Ecto neural progenitor cell (in vitro differentiated cells): ENCODE measurements around the gene ARL15.

Experiments
- DNase-seq: peaks from one replicate; pipeline ENCODE4 v3.0.0-alpha.2; 2018; ENCODE audit warnings: low spot score

Gene ARL15

GRCh38 chr5:54313311-54314270, 3.2 kb upstream of the ARL15 start:
- DNase-seq, result no peak

DNA sequence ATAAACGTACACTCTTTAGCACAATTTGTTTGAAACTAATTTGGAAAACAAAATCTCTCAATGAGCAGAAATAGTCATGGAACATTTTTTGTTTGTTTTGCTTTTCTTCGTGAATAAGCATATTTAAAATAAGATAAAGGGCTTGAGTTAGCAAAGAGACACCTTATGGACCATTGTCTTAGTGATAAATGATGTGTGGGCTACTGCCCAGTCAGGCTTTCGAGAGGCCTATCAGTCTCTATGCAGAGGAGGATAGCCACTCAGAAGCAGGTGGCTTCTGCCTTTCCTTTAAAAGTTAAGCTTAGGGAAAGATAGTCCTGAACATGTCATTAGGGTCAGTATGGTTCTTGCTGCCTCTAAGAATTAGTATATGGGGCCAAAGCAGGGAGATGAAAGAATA, 2.1 kb upstream of the ARL15 start:
- no peak for DNase-seq

DNA sequence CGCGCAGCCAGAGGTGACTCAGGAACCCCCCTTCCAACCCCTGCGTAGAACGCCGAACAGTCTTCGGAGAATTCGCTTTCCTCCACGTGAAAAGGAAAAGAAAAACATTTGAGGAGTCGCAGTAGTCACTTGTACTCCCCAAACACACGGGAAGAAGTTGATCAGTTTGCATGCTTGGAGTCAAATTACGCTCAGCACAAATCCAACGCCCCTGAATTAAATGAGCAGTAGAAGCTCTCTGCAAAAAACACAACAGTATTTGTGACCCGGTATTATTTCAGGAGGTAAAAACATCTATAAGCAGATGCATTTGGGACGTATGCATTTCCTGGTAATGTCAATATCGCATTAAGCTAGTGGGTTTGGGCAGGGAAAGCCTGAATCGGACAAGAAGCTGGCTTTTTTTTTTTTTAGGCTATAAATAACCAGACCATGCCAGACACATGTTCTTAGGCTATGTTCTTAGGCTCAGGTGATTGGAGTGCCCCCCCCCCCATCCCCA, 854 bp upstream of the ARL15 start:
- DNase-seq, result no peak

GRCh38 chr5:54309691-54310432, 511 bp downstream of the ARL15 start:
- DNase-seq, result peak; percentile 52

GRCh38 chr5:54309276-54309675, 1.1 kb downstream of the ARL15 start:
- DNase-seq, result no peak

DNA sequence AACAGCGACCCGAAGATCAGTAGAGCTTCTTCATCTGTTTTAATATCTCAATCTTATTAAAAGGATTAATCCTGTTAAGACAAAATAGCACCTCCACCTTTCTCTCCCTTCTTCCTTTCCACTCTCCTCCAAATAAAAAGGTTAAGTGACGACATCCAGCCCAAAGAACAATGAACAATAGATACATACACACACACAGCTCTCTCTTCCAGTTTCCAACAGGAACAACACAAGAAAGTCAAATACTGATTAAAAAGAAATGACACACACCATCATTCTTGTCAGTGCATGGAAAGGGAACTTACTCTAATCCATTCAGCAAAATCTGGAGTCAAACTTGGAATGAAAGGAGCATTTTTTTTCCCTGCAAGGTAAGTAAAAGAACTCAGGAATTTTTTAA, 2.8 kb downstream of the ARL15 start:
- no peak for DNase-seq

DNA sequence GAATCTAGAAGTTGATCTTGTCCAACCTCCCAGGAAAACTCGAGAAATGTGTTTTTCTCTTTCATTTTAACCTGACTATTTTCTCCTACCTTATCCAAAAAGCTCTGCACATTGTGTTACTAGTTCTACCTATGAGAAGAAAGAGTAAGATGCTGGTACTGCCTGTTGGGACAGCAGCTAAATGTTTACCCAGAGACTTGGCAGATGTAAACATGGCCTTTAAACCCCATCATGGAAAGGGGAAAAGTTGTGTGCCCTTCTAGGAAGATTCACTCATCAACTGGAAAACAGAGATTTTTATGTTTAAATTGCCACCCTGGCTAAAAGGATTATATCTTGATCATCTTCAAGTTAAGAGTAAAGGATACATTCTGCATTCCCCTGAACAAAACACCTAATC, 3.5 kb downstream of the ARL15 start:
- no peak for DNase-seq

DNA sequence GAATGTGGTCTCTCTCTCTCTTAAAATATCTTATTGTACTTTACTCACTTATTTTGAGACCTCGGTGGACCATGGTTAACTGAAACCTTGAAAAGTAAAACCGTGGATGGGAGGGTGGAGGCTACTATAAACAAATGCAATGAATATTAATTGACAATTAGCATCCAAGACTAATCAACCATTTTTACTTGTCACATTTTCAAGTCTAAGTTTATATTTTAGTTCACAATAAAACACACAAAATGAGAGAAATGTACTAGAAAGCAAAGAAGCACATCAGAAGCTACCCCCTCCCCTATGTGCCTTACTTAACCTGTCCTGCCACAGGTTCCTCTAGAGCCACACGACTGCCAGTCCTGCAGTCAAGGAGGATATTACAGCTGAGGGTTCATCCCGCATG, 4.6 kb downstream of the ARL15 start:
- no peak for DNase-seq

GRCh38 chr5:54304040-54304439, 6.3 kb downstream of the ARL15 start:
- no peak for DNase-seq

GRCh38 chr5:54302267-54302687, 8.1 kb downstream of the ARL15 start:
- DNase-seq, result no peak

DNA sequence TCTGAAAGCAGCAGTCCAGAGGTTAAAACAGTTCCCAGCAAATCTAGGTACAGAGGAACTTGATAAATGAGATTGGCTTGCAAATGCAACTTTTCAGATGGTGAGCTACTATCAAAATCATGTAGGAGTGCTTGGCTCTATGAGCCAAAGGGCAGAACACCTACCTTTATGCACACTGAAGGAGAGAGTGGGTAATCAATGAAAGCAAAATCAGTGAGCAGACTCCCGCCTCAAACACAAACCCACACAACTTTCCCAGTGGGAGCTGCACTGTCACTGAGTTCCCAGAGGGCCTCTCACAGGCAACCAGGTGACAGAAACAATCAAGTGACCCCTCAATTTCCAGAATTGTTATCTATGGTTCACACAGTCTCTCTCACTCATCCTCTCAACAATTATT, 8.5 kb downstream of the ARL15 start:
- DNase-seq, result no peak

GRCh38 chr5:54301220-54301619, 9.2 kb downstream of the ARL15 start:
- DNase-seq, result no peak

- no peak for DNase-seq
These were observed 11.4 kb downstream of the ARL15 start for GRCh38 chr5:54298947-54299346.

GRCh38 chr5:54296386-54296785, 14.0 kb downstream of the ARL15 start:
- DNase-seq, result no peak

GRCh38 chr5:54295651-54296276, 14.6 kb downstream of the ARL15 start:
- DNase-seq, result no peak

DNA sequence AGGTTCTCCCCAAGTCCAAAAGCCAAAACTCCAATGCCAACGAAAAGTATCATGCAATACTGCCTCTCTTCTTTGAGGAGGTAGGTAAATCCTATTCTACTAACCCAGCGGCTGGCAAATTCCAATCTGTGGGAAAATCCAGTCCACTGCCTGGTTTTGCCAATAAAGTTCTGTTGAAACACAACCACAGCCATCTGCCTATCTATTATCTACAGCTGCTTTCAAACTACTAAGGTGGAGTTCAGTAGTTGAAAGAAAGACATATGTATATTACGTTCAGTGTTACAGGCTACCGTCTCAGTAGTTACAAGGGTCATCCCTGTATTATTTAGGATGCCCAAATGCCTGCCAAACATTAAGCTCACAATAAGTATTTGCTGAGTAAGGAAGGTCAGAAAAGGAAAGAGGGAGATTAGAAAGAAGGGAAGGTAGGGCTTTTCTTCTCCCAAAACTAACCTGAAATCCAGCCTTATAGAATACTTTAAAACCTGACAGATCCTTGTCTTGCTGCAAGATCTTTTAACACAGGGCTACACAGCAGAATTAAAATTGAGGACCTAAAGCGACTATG, 16.2 kb downstream of the ARL15 start:
- DNase-seq, result no peak

GRCh38 chr5:54292866-54293265, 17.5 kb downstream of the ARL15 start:
- no peak for DNase-seq

DNA sequence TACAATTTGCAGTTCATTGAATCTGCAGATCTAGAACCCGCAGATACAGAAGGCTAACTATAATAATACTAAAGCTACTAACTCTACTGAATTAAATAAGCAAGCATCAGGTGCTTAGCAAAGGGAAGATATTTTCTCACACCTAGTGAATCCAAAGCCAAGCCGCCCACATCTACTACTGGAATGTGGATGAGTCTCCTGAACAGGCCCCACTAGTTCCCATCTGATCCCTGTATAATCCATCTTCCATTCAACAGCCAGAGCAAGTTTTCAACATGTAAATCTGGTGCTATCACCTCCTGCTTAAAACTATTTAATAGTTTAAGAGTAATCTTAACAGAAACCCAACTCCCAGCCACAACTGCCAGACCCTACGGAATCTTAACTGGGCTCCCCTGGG, 18.9 kb downstream of the ARL15 start:
- no peak for DNase-seq

DNA sequence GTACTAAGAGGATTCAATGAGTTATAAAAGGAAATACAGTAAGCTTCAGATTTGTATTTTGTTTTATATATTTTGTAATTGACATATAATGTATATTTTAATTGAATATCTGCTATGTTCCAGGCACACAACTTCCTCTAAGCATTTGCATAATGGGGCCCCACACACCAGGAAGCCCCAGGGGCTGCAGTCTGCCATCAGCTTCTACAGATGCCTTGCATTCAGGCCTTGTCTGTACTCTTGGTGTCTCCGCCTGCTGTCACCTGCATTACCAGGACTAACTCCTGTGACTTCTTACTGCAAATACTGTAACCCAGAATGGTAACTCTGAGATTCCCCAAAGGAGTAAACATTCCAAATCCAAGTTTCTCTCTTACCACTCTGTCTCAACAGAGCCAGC, 20.6 kb downstream of the ARL15 start:
- no peak for DNase-seq

DNA sequence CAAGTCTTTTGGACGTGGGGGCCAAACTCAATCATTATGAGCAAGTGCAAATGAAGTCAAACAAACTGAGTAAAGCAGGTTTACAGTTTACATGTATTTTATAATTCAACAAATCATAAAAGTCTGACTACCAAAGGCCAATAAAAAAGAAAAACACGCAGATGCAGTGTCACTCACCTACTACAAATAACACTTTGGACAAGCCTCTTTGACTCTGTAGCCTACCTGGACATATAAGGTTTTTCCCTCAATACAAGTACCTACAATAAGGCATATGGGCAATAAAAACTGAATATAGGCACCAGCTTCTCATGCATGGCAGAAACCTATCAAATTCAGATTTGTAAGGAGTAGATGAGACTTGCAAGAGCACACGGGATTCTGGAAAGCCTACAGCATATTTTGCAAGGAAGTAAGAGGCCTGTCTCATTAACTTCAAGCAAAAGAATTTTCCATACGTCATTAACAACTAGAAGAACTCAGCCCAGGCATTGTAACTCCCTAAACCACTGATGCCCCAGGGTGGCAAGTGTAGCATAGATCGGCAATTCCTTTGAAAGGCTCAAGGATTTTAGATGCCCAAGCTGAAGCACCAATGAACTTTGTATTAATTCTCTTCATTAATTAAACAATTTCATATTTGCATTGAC, 21.7 kb downstream of the ARL15 start:
- DNase-seq, result no peak

- DNase-seq, result no peak
These were observed 24.7 kb downstream of the ARL15 start for GRCh38 chr5:54285686-54286085.

GRCh38 chr5:54284586-54284985, 25.8 kb downstream of the ARL15 start:
- no peak for DNase-seq
